Measurements from ENCODE around the gene C7. TPM values are rescaled to one million over a fixed set of nuclear protein-coding genes. Genes with fewer than 3 reads are reported as not detected.

Gene C7
- total and polyA plus RNA-seq, 2 of the 13 experiments (the other 11 are each of a cell fraction or from before 2014, with no cell fraction given), result 1.7 to 3.5 TPM

GRCh38 chr5:40991168-40991980 is 82.1 kb downstream of the C7 start (continued):
- TF ChIP-seq, protein P1, sequence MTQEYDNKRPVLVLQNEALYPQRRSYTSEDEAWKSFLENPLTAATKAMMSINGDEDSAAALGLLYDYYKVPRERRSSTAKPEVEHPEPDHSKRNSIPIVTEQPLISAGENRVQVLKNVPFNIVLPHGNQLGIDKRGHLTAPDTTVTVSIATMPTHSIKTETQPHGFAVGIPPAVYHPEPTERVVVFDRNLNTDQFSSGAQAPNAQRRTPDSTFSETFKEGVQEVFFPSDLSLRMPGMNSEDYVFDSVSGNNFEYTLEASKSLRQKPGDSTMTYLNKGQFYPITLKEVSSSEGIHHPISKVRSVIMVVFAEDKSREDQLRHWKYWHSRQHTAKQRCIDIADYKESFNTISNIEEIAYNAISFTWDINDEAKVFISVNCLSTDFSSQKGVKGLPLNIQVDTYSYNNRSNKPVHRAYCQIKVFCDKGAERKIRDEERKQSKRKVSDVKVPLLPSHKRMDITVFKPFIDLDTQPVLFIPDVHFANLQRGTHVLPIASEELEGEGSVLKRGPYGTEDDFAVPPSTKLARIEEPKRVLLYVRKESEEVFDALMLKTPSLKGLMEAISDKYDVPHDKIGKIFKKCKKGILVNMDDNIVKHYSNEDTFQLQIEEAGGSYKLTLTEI (CRISPR knock-in tag; conservative IDR thresholded peaks at IDR 0.05), result no peak
- TF ChIP-seq ZFP36L1 (CRISPR knock-in tag; IDR thresholded peaks at IDR 0.05), result no peak
- TF ChIP-seq ZNF343 (CRISPR knock-in tag; IDR thresholded peaks at IDR 0.05), result no peak
- no peak for TF ChIP-seq NFE2L2 (IDR thresholded peaks at IDR 0.05; ENCODE audit: low read length)
- TF ChIP-seq SETDB1 (CRISPR knock-in tag; IDR thresholded peaks at IDR 0.05; ENCODE audit: borderline replicate concordance), result no peak
- no peak for TF ChIP-seq GMEB2 (CRISPR knock-in tag; IDR thresholded peaks at IDR 0.05; ENCODE audit: low read depth)
- no peak for TF ChIP-seq KAT7 (CRISPR knock-in tag; IDR thresholded peaks at IDR 0.05; ENCODE audit: borderline replicate concordance)
- TF ChIP-seq BORCS8-MEF2B (CRISPR knock-in tag; IDR thresholded peaks at IDR 0.05), result no peak
- TF ChIP-seq MXI1 (IDR thresholded peaks at IDR 0.05; ENCODE audit: borderline replicate concordance, low read depth, low read length), result no peak
- TF ChIP-seq ZNF232 (CRISPR knock-in tag; IDR thresholded peaks at IDR 0.05; ENCODE audit: borderline replicate concordance), result no peak
- TF ChIP-seq ZNF333 (CRISPR knock-in tag; IDR thresholded peaks at IDR 0.05; ENCODE audit: borderline replicate concordance), result no peak
- no peak for TF ChIP-seq HCFC1 (IDR thresholded peaks at IDR 0.05; ENCODE audit: low read depth, low read length)
- TF ChIP-seq ZBTB44 (CRISPR knock-in tag; IDR thresholded peaks at IDR 0.05), result no peak
- 0 out of 2 replicates have a peak, but pooled peaks have one; percentile 35 for TF ChIP-seq ZNF549 (CRISPR knock-in tag; IDR thresholded peaks at IDR 0.05)
- no peak for TF ChIP-seq MAFG (CRISPR knock-in tag; IDR thresholded peaks at IDR 0.05)
- no peak for TF ChIP-seq GLI4 (CRISPR knock-in tag; IDR thresholded peaks at IDR 0.05; ENCODE audit: borderline replicate concordance)
- TF ChIP-seq TRIM24 (CRISPR knock-in tag; IDR thresholded peaks at IDR 0.05), result peak; percentile 70
- TF ChIP-seq ZNF644 (CRISPR knock-in tag; IDR thresholded peaks at IDR 0.05; ENCODE audit: low read depth), result peak; percentile 92
- TF ChIP-seq MTF1 (CRISPR knock-in tag; IDR thresholded peaks at IDR 0.05), result no peak
- no peak for TF ChIP-seq ELK4 (CRISPR knock-in tag; IDR thresholded peaks at IDR 0.05; ENCODE audit: borderline replicate concordance)
- no peak for TF ChIP-seq ZNF224 (CRISPR knock-in tag; IDR thresholded peaks at IDR 0.05)
- TF ChIP-seq, protein P2, sequence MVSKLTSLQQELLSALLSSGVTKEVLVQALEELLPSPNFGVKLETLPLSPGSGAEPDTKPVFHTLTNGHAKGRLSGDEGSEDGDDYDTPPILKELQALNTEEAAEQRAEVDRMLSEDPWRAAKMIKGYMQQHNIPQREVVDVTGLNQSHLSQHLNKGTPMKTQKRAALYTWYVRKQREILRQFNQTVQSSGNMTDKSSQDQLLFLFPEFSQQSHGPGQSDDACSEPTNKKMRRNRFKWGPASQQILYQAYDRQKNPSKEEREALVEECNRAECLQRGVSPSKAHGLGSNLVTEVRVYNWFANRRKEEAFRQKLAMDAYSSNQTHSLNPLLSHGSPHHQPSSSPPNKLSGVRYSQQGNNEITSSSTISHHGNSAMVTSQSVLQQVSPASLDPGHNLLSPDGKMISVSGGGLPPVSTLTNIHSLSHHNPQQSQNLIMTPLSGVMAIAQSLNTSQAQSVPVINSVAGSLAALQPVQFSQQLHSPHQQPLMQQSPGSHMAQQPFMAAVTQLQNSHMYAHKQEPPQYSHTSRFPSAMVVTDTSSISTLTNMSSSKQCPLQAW (CRISPR knock-in tag; IDR thresholded peaks at IDR 0.05), result peak; percentile 53; the same call in 1 of the 2 replicates
- no peak for TF ChIP-seq NKX3-1 (CRISPR knock-in tag; IDR thresholded peaks at IDR 0.05)
